HL-60 (cell line): ENCODE measurements around the gene FAM186B.

Experiments
- DNase-seq, 2 experiments: peaks; one replicate each; pipeline ENCODE4 v3.0.0-alpha.2; 2010 to 2020; ENCODE audit warnings: low read depth in 1 of 2, low spot score in 1 of 2
- H3K27ac ChIP-seq: fragments of 250-450 bp; sonication (Bioruptor Pico); replicated peaks from 2 replicates; pipeline ENCODE4 v1.5.1; 2020; ENCODE audit warnings: mild to moderate bottlenecking, moderate library complexity
- H3K27me3 ChIP-seq: fragments of 250-450 bp; sonication (Bioruptor Pico); 2 replicates; pipeline ENCODE4 v1.5.1; 2021; ENCODE audit warnings: mild to moderate bottlenecking, moderate library complexity; ENCODE audit not compliant: insufficient read depth, poor library complexity, severe bottlenecking
- H3K4me3 ChIP-seq: replicated peaks from 2 replicates; pipeline ENCODE4 v1.5.1; 2011; ENCODE audit warnings: mild to moderate bottlenecking, control low read depth, low read length; ENCODE audit not compliant: insufficient read depth
- CTCF ChIP-seq: IDR thresholded peaks from one replicate; pipeline ENCODE4 v1.5.1; 2011; ENCODE audit warnings: low read length, control low read depth, inconsistent platforms; ENCODE audit not compliant: insufficient read depth
- GABPA ChIP-seq: IDR thresholded peaks from 2 replicates; pipeline ENCODE4 v1.6.1; 2012; ENCODE audit warnings: low read depth
- POLR2AphosphoS5 ChIP-seq: IDR thresholded peaks from 2 replicates; pipeline ENCODE4 v1.6.1; 2012; ENCODE audit warnings: low read depth
- REST ChIP-seq: IDR thresholded peaks from 2 replicates; pipeline ENCODE4 v1.6.1; 2012; ENCODE audit warnings: low read depth; ENCODE audit not compliant: insufficient replicate concordance
- SPI1 ChIP-seq: IDR thresholded peaks from 2 replicates; pipeline ENCODE4 v1.6.1; 2012; ENCODE audit warnings: low read depth, mild to moderate bottlenecking, borderline replicate concordance

FAM186B gene

GRCh38 chr12:49538510-49539403 is 66.7 kb downstream of the FAM186B start, which contains the start of gene KCNH3:
Gene KCNH3 (plus strand): TSS chr12:49539030. CDS start chr12:49539417, 387 bp downstream.
- peaks cover 24% of the 10 kb centered on the region for H3K27me3 ChIP-seq
- peak; percentile 52 to 77 for DNase-seq
- TF ChIP-seq SPI1 (no peak), GABPA (no peak), POLR2AphosphoS5 (no peak), CTCF (no peak), REST (no peak)

GRCh38 chr12:49537752-49538509 is 67.5 kb downstream of the FAM186B start:
- no peak overlapping the region for H3K27ac ChIP-seq
- H3K4me3 ChIP-seq = peak overlapping the region; percentile 28
- peaks cover 24% of the 10 kb centered on the region for H3K27me3 ChIP-seq
- TF ChIP-seq POLR2AphosphoS5 (no peak), GABPA (no peak), CTCF (no peak), SPI1 (no peak), REST (no peak)
- DNase-seq = peak in 1 of 2 experiments; percentile 35

More at GRCh38 chr12:49538510-49539403, 66.7 kb downstream of the FAM186B start, which contains the start of gene KCNH3:
- Histone ChIP-seq H3K4me3 (peak within 1 kb of the TSS; percentile 28), H3K27ac (no peak within 1 kb of the TSS)
